OCI-LY3 (cell line): Measurements from ENCODE around the gene FAM53B.

ENCODE experiments used
- H2AFZ ChIP-seq: fragments of 200-600, 300-600 bp; shearing (Covaris generic); 2 replicates; pipeline ENCODE4 v1.6.0; 2014; ENCODE audit warnings: antibody characterized with exemption, low read depth, low read length
- H3K27ac ChIP-seq: fragments of 200-600, 300-600 bp; sonication (generic); 2 replicates; pipeline ENCODE4 v1.5.1; 2014; ENCODE audit warnings: mild to moderate bottlenecking, low read length, moderate library complexity, mixed read lengths
- H3K27me3 ChIP-seq: fragments of 200-600, 300-600 bp; sonication (generic); 2 replicates; pipeline ENCODE4 v1.6.1; 2014; ENCODE audit warnings: low read depth, low read length, mixed read lengths
- H3K36me3 ChIP-seq: fragments of 200-600, 300-600 bp; sonication (generic); replicated peaks from 2 replicates; pipeline ENCODE3; 2014; ENCODE audit warnings: low read depth, low read length, mixed read lengths
- H3K4me1 ChIP-seq: fragments of 300-600, 200-600 bp; sonication (generic); 2 replicates; pipeline ENCODE4 v1.6.1; 2014; ENCODE audit warnings: low read length, mixed read lengths
- H3K4me2 ChIP-seq: fragments of 200-600, 300-600 bp; sonication (generic); 2 replicates; pipeline ENCODE4 v1.6.1; 2014; ENCODE audit warnings: low read length, mixed read lengths
- H3K4me3 ChIP-seq: fragments of 300-600, 200-600 bp; sonication (generic); 2 replicates; pipeline ENCODE4 v1.5.1; 2014; ENCODE audit warnings: antibody characterized with exemption, mild to moderate bottlenecking, low read length, moderate library complexity
- H3K79me2 ChIP-seq: fragments of 300-600, 200-600 bp; shearing (Covaris generic); 2 replicates; pipeline ENCODE4 v1.6.1; 2014; ENCODE audit warnings: mild to moderate bottlenecking, low read length, mixed read lengths
- H3K9ac ChIP-seq: fragments of 300-600, 200-600 bp; shearing (Covaris generic); 2 replicates; pipeline ENCODE4 v1.6.0; 2014; ENCODE audit warnings: mild to moderate bottlenecking, low read length, moderate library complexity
- H3K9me3 ChIP-seq: fragments of 200-600, 300-600 bp; shearing (Covaris generic); 2 replicates; pipeline ENCODE4 v1.6.1; 2014; ENCODE audit warnings: low read length, mixed read lengths; ENCODE audit not compliant: insufficient read depth
- H4K20me1 ChIP-seq: fragments of 200-600, 300-600 bp; sonication (generic); 2 replicates; pipeline ENCODE4 v1.6.1; 2016; ENCODE audit warnings: low read length, mixed read lengths; ENCODE audit not compliant: insufficient read depth
- CTCF ChIP-seq: fragments of 200-600, 300-600 bp; sonication (generic); IDR thresholded peaks from 2 replicates; pipeline ENCODE4 v1.5.1; 2014; ENCODE audit warnings: antibody characterized with exemption, low read length, low read depth
- EZH2phosphoT487 ChIP-seq: fragments of 200-600 bp; shearing (Covaris generic); IDR thresholded peaks from 2 replicates; pipeline ENCODE4 v1.6.1; 2018; ENCODE audit warnings: antibody characterized with exemption, mixed run types, low read depth

Gene FAM53B

DNA sequence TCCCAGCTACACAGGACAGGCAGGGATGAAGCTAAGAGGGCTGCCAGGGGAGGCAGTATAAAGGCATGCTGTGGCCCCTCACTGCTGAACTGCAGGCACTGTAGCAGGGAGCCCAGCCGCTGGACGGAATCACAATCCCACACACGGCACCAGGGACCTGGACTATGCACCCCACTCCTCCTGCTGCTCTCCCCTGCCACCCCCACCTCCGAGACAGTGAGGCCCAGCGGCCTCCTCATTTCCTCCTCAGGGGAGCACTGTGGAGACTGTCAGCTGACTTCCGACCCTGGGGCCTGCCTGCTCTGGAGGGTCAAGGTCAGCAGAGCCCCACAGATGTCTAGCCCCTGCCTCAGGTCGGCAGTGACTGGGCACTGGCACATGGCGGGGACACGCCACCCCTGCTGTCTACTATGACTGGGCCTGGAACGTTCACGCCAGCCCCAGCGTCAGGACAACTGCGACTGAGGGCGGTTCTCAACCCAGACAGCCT, 92.7 kb downstream of the FAM53B start:
- peaks cover 3% of the 10 kb centered on the region for H3K36me3 ChIP-seq
- no peak overlapping the region for H3K4me3 ChIP-seq
- H3K27ac ChIP-seq = no peak overlapping the region
- TF ChIP-seq EZH2phosphoT487 (no peak), CTCF (no peak)
- peak overlapping the region; percentile 52 for H3K4me2 ChIP-seq
- H3K4me1 ChIP-seq = peaks cover 20% of the 10 kb centered on the region
- peaks cover 40% of the 10 kb centered on the region for H4K20me1 ChIP-seq
- H2AFZ ChIP-seq = no peak overlapping the region
- H3K79me2 ChIP-seq = peaks cover 3% of the 10 kb centered on the region; the same call in 1 of the 2 replicates
- no peaks in the 10 kb centered on the region for H3K9me3 ChIP-seq
- no peak overlapping the region for H3K9ac ChIP-seq
- no peaks in the 10 kb centered on the region for H3K27me3 ChIP-seq

GRCh38 chr10:124650820-124651401, 93.3 kb downstream of the FAM53B start:
- Histone ChIP-seq H3K4me3 (no peak overlapping the region), H4K20me1 (peaks cover 39% of the 10 kb centered on the region; the same call in 1 of the 2 replicates), H3K27ac (no peak overlapping the region), H3K36me3 (no peaks in the 10 kb centered on the region), H3K79me2 (peaks cover 3% of the 10 kb centered on the region; the same call in 1 of the 2 replicates), H3K27me3 (no peaks in the 10 kb centered on the region), H3K9ac (no peak overlapping the region), H3K4me2 (peak overlapping the region; percentile 52), H3K9me3 (no peaks in the 10 kb centered on the region), H2AFZ (no peak overlapping the region), H3K4me1 (peaks cover 21% of the 10 kb centered on the region)
- TF ChIP-seq CTCF = no peak

DNA sequence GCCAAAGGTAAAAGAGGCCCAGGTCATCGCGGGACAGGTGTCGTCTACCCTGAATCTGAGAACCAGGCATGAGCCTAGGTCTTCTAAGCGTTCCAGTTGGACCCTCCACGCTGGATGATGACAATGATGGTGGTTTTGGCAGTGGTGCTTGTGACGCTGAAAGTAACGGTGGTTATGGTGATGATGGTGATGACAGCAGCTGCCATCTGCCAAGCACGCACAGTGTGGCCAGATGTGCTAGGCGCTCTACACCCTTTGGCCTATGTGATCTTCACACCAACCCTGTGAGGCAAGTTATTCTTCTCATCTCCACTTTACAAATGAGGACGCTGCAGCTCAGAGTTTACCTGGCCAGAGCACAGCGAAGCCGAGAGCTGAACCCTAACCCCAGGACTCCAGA, 93.9 kb downstream of the FAM53B start:
- TF ChIP-seq EZH2phosphoT487 (no peak), CTCF (no peak)
- Histone ChIP-seq H4K20me1 (peaks cover 40% of the 10 kb centered on the region), H3K4me3 (no peak overlapping the region), H2AFZ (no peak overlapping the region), H3K36me3 (no peaks in the 10 kb centered on the region), H3K79me2 (peaks cover 5% of the 10 kb centered on the region; the same call in 1 of the 2 replicates), H3K4me1 (peaks cover 27% of the 10 kb centered on the region), H3K27ac (no peak overlapping the region), H3K9ac (no peak overlapping the region), H3K9me3 (no peaks in the 10 kb centered on the region), H3K27me3 (no peaks in the 10 kb centered on the region), H3K4me2 (no peak overlapping the region)

- Histone ChIP-seq H4K20me1 (peaks cover 48% of the 10 kb centered on the region), H3K36me3 (no peaks in the 10 kb centered on the region), H3K27me3 (no peaks in the 10 kb centered on the region), H3K4me1 (peaks cover 33% of the 10 kb centered on the region), H3K4me2 (no peak overlapping the region), H3K27ac (no peak overlapping the region), H2AFZ (no peak overlapping the region), H3K9ac (no peak overlapping the region), H3K79me2 (peaks cover 6% of the 10 kb centered on the region; the same call in 1 of the 2 replicates), H3K9me3 (no peaks in the 10 kb centered on the region), H3K4me3 (no peak overlapping the region)
- TF ChIP-seq EZH2phosphoT487 = no peak
- TF ChIP-seq CTCF = no peak
These were observed 95.0 kb downstream of the FAM53B start for GRCh38 chr10:124649214-124649613.
